IMR-90 (cell line): Measurements from ENCODE around the gene VAT1. TPM values are rescaled to one million over a fixed set of nuclear protein-coding genes. Genes with fewer than 3 reads are reported as not detected.

ENCODE experiments used
- ATAC-seq: fragments of 200-7000 bp; cut with Tn5 transposase; 2 replicates; pipeline ENCODE4 v1.9.1; 2020; ENCODE audit warnings: low read depth, mild to moderate bottlenecking, moderate library complexity
- BruUV-seq: library from RNA; stranded (reverse); fragments of 400-500 nt; replicated peaks from 2 replicates; lab custom pipeline; 2021; lab: Mats Ljungman, UMichigan
- CTCF ChIA-PET: fragments of 300-600 bp; formaldehyde crosslinking; extraction: SDS; loops from one replicate; lab custom pipeline; 2021; ENCODE audit warnings: antibody characterized with exemption; lab: Yijun Ruan, JAX
- POLR2A ChIA-PET: fragments of 300-600 bp; sonication (Branson Sonifier 250); formaldehyde crosslinking; loops from one replicate; lab custom pipeline; 2022; ENCODE audit warnings: antibody characterized with exemption; ENCODE audit not compliant: unreplicated experiment; lab: Charles Lee
- DNase-seq: peaks from one replicate; pipeline ENCODE4 v3.0.0; 2013
- H2AFZ ChIP-seq: replicated peaks from 2 replicates; pipeline ENCODE3; 2013; ENCODE audit warnings: low read length, mild to moderate bottlenecking; ENCODE audit not compliant: poor library complexity
- H2AK5ac ChIP-seq: 2 replicates; pipeline ENCODE4 v1.6.1; 2013; ENCODE audit warnings: low read depth, low read length, inconsistent platforms
- H2AK9ac ChIP-seq: replicated peaks from 2 replicates; pipeline ENCODE3; 2013; ENCODE audit warnings: mild to moderate bottlenecking, low read depth, low read length, moderate library complexity; ENCODE audit not compliant: poor library complexity
- H2BK120ac ChIP-seq: 2 replicates; pipeline ENCODE4 v1.6.1; 2013; ENCODE audit warnings: low read depth, low read length, inconsistent platforms
- H2BK15ac ChIP-seq: 3 replicates; pipeline ENCODE4 v1.6.1; 2013; ENCODE audit warnings: low read depth, low read length, inconsistent platforms
- H2BK20ac ChIP-seq: 2 replicates; pipeline ENCODE4 v1.6.1; 2013; ENCODE audit warnings: low read depth, mild to moderate bottlenecking, inconsistent platforms, low read length, moderate library complexity
- H2BK5ac ChIP-seq: 2 replicates; pipeline ENCODE4 v1.6.1; 2013; ENCODE audit warnings: mild to moderate bottlenecking, low read depth, low read length, inconsistent platforms; ENCODE audit not compliant: poor library complexity, severe bottlenecking
- H3K14ac ChIP-seq: replicated peaks from 2 replicates; pipeline ENCODE4 v1.6.1; 2013; ENCODE audit warnings: low read depth, low read length, inconsistent platforms
- H3K18ac ChIP-seq: 2 replicates; pipeline ENCODE4 v1.6.1; 2013; ENCODE audit warnings: low read depth, low read length, control low read depth
- H3K23ac ChIP-seq: 2 replicates; pipeline ENCODE4 v1.6.1; 2013; ENCODE audit warnings: low read depth, low read length, inconsistent platforms
- H3K27ac ChIP-seq: 2 replicates; pipeline ENCODE4 v1.5.1; 2013; ENCODE audit warnings: mild to moderate bottlenecking, control low read depth, low read length; ENCODE audit not compliant: insufficient read depth
- H3K27me3 ChIP-seq: 2 replicates; pipeline ENCODE4 v1.6.1; 2013; ENCODE audit warnings: low read length; ENCODE audit not compliant: control insufficient read depth, insufficient read depth
- H3K36me3 ChIP-seq: 2 replicates; pipeline ENCODE4 v1.6.1; 2013; ENCODE audit warnings: low read length, mixed read lengths; ENCODE audit not compliant: control insufficient read depth, insufficient read depth
- H3K4ac ChIP-seq: 2 replicates; pipeline ENCODE4 v1.6.1; 2013; ENCODE audit warnings: low read depth, low read length, inconsistent platforms
- H3K4me1 ChIP-seq: 2 replicates; pipeline ENCODE4 v1.6.1; 2013; ENCODE audit warnings: low read length, mixed read lengths; ENCODE audit not compliant: control insufficient read depth, insufficient read depth
- H3K4me2 ChIP-seq: 2 replicates; pipeline ENCODE4 v1.6.1; 2013; ENCODE audit warnings: low read depth, mild to moderate bottlenecking, control low read depth, low read length, moderate library complexity
- H3K4me3 ChIP-seq: 2 replicates; pipeline ENCODE4 v1.5.1; 2013; ENCODE audit warnings: low read depth, mild to moderate bottlenecking, control low read depth, low read length, moderate library complexity; ENCODE audit not compliant: insufficient read depth
- H3K56ac ChIP-seq: 2 replicates; pipeline ENCODE4 v1.6.1; 2013; ENCODE audit warnings: low read length, inconsistent platforms; ENCODE audit not compliant: insufficient read depth; ENCODE audit errors: extremely low read depth
- H3K79me1 ChIP-seq, 2 experiments: 2 replicates each; pipeline ENCODE4 v1.6.1; 2013; ENCODE audit warnings: low read length in 2 of 2, inconsistent platforms in 1 of 2, low read depth in 1 of 2
- H3K9ac ChIP-seq: 2 replicates; pipeline ENCODE4 v1.6.1; 2013; ENCODE audit warnings: low read depth, low read length, control low read depth
- H3K9me1 ChIP-seq: 2 replicates; pipeline ENCODE4 v1.6.1; 2013; ENCODE audit warnings: low read length, inconsistent platforms; ENCODE audit not compliant: insufficient read depth
- H3K9me3 ChIP-seq: 2 replicates; pipeline ENCODE4 v1.6.1; 2013; ENCODE audit warnings: low read length; ENCODE audit not compliant: control insufficient read depth, insufficient read depth
- H4K20me1 ChIP-seq: 2 replicates; pipeline ENCODE4 v1.6.1; 2013; ENCODE audit warnings: low read length, inconsistent platforms; ENCODE audit not compliant: insufficient read depth
- H4K5ac ChIP-seq: 2 replicates; pipeline ENCODE4 v1.6.1; 2013; ENCODE audit warnings: mild to moderate bottlenecking, low read depth, low read length, control low read depth
- H4K8ac ChIP-seq, 2 experiments: 2 replicates each; pipeline ENCODE4 v1.6.1; 2013; ENCODE audit warnings: low read depth in 2 of 2, low read length in 2 of 2, control low read depth in 1 of 2, inconsistent platforms in 1 of 2
- H4K91ac ChIP-seq: 2 replicates; pipeline ENCODE4 v1.6.1; 2013; ENCODE audit warnings: low read depth, low read length, inconsistent platforms; ENCODE audit not compliant: insufficient read depth
- BHLHE40 ChIP-seq: fragments of 150-350 bp; IDR thresholded peaks from 2 replicates; pipeline ENCODE4 v1.6.1; 2016; ENCODE audit warnings: mild to moderate bottlenecking, low read depth, low read length
- CEBPB ChIP-seq: IDR thresholded peaks from 2 replicates; pipeline ENCODE4 v1.6.1; 2012; ENCODE audit warnings: low read depth, low read length, improper control_type of control experiment
- FOS ChIP-seq: fragments of 150-350 bp; IDR thresholded peaks from 2 replicates; pipeline ENCODE4 v1.6.1; 2016; ENCODE audit warnings: low read depth, low read length
- MAFK ChIP-seq: IDR thresholded peaks from 2 replicates; pipeline ENCODE4 v1.6.1; 2012; ENCODE audit warnings: low read depth, low read length, improper control_type of control experiment
- MAZ ChIP-seq: IDR thresholded peaks from 2 replicates; pipeline ENCODE4 v1.6.1; 2012; ENCODE audit warnings: low read depth, mild to moderate bottlenecking, low read length, improper control_type of control experiment, moderate library complexity, borderline replicate concordance
- MXI1 ChIP-seq: IDR thresholded peaks from 2 replicates; pipeline ENCODE4 v1.6.1; 2012; ENCODE audit warnings: low read depth, mild to moderate bottlenecking, low read length, moderate library complexity, borderline replicate concordance
- NFE2L2 ChIP-seq: fragments of 150-350 bp; IDR thresholded peaks from 2 replicates; pipeline ENCODE4 v1.6.1; 2016; ENCODE audit warnings: low read depth, mild to moderate bottlenecking, low read length
- POLR2A ChIP-seq: IDR thresholded peaks from 2 replicates; pipeline ENCODE4 v1.6.1; 2012; ENCODE audit warnings: mild to moderate bottlenecking, low read depth, low read length
- RAD21 ChIP-seq: IDR thresholded peaks from 2 replicates; pipeline ENCODE4 v1.6.1; 2012; ENCODE audit warnings: low read length, improper control_type of control experiment
- RCOR1 ChIP-seq: IDR thresholded peaks from 2 replicates; pipeline ENCODE4 v1.6.1; 2012; ENCODE audit warnings: mild to moderate bottlenecking, low read length, improper control_type of control experiment; ENCODE audit not compliant: insufficient replicate concordance
- RFX5 ChIP-seq: IDR thresholded peaks from 2 replicates; pipeline ENCODE4 v1.8.0; 2012; ENCODE audit warnings: low read depth, mild to moderate bottlenecking, low read length, moderate library complexity
- SMC3 ChIP-seq: fragments of 150-350 bp; IDR thresholded peaks from 2 replicates; pipeline ENCODE4 v1.6.1; 2016; ENCODE audit warnings: low read depth, mild to moderate bottlenecking, antibody characterized with exemption, low read length, moderate library complexity
- WGBS, 2 experiments: methylation state at CpG; one replicate each; pipeline versions ENCODE4 v1.1.5 to v1.1.7; 2013; ENCODE audit warnings: missing lambda C conversion rate in 2 of 2; ENCODE audit not compliant: insufficient read length in 1 of 2; ENCODE audit errors: extremely low coverage in 2 of 2; 5-methylcytosine and 5-hydroxymethylcytosine counted together
- dilution Hi-C: fragments of 300-500 bp; cut with HindIII; formaldehyde crosslinking; loops from one replicate; pipeline ENCODE4 v1.14.3; 2018; ENCODE audit warnings: low sequenced_read_pairs; ENCODE audit not compliant: unreplicated experiment
- in situ Hi-C: fragments of 300-500 bp; cut with MboI; formaldehyde crosslinking; loops from 3 replicates; pipeline ENCODE4 v1.14.3; 2019; ENCODE audit warnings: low sequenced_read_pairs, inconsistent platforms, mixed read lengths
- intact Hi-C: fragments of 100-400 bp; cut with micrococcal nuclease; formaldehyde crosslinking; loops from 2 replicates; pipeline ENCODE4 v1.10.0; 2022
- polyA plus RNA-seq, 3 experiments: library from polyadenylated mRNA; depleted of rRNA; stranded (reverse); fragments of >200 nt; gene quantifications; 2 replicates each; pipeline ENCODE4 v1.2.3, GENCODE V29; 2012; ENCODE audit warnings: low replicate concordance in 1 of 3
- total RNA-seq: library from RNA; depleted of rRNA; stranded (reverse); fragments of >200 nt; gene quantifications from 2 replicates; pipeline ENCODE4 v1.2.3, GENCODE V29; 2012
- TF ChIP-seq, protein P1 (sequence below): fragments of 150-350 bp; IDR thresholded peaks from 2 replicates; pipeline ENCODE4 v1.6.1; 2016; ENCODE audit warnings: low read depth, mild to moderate bottlenecking, low read length, moderate library complexity, borderline replicate concordance

Gene VAT1
- total and polyA plus RNA-seq, 2 of the 4 experiments (the other 2 are of a cell fraction), result 97.3 to 101 TPM

DNA sequence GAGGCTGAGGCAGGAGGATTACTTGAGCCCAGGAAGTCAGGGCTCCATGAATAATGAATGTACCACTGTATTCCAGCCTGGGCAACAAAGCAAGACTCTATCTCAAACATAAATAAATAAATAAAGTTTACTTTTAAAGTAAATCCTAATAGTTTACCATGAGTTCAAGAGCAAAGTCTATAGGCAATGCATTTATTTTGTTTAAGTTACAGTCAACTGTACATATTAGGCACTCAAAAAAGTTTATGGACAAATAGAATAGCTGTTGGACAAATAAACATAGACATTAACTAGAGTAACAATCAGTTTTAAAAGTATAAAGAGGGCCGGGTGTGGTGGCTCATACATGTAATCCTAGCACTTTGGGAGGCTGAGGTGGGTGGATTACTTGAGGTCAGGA, 54.3 kb downstream of the VAT1 start:
- ChIA-PET POLR2A (no interaction called here), CTCF (interaction anchor here (0.6 to 1.9 kb wide), 2 partner anchors 30 to 37 kb away, joined by 3 to 9 read pairs; partner anchors contain the start of gene RPL27)
- no peak overlapping the region for H3K14ac ChIP-seq
- no peaks in the 10 kb centered on the region for H3K9me3 ChIP-seq
- no peak for TF ChIP-seq POLR2A
- TF ChIP-seq RCOR1, result no peak
- TF ChIP-seq MXI1, result no peak
- no peak for TF ChIP-seq BHLHE40
- no peak for TF ChIP-seq SMC3
- no peak for TF ChIP-seq RAD21
- no peak for TF ChIP-seq FOS
- TF ChIP-seq MAZ, result no peak
- TF ChIP-seq NFE2L2, result no peak
- TF ChIP-seq CEBPB, result no peak
- no peak for TF ChIP-seq RFX5
- TF ChIP-seq, protein P1, sequence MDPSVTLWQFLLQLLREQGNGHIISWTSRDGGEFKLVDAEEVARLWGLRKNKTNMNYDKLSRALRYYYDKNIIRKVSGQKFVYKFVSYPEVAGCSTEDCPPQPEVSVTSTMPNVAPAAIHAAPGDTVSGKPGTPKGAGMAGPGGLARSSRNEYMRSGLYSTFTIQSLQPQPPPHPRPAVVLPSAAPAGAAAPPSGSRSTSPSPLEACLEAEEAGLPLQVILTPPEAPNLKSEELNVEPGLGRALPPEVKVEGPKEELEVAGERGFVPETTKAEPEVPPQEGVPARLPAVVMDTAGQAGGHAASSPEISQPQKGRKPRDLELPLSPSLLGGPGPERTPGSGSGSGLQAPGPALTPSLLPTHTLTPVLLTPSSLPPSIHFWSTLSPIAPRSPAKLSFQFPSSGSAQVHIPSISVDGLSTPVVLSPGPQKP, result no peak
- no peak for TF ChIP-seq MAFK
- no peak overlapping the region for H4K91ac ChIP-seq
- no peak overlapping the region for H3K9ac ChIP-seq
- peaks cover 9 to 26% of the 10 kb centered on the region in 2 experiments; a peak in 3 of 4 replicates for H3K79me1 ChIP-seq
- H3K56ac ChIP-seq, result no peak overlapping the region
- DNase-seq (no peak), ATAC-seq (no peak)
- no peak overlapping the region for H3K4me2 ChIP-seq
- in situ Hi-C loops, result loop anchor here (25.0 kb wide), 1 partner anchor 94 kb away; no protein-coding TSS in a partner anchor
- H2BK120ac ChIP-seq, result no peak overlapping the region
- no peak overlapping the region for H4K5ac ChIP-seq
- no peak overlapping the region for H2BK5ac ChIP-seq
- H3K18ac ChIP-seq, result no peak overlapping the region
- H2BK20ac ChIP-seq, result no peak overlapping the region
- no peak overlapping the region for H3K23ac ChIP-seq
- H3K9me1 ChIP-seq, result no peaks in the 10 kb centered on the region
- peaks cover 5% of the 10 kb centered on the region for H3K4me1 ChIP-seq
- no peak overlapping the region for H3K4ac ChIP-seq
- no peaks in the 10 kb centered on the region for H3K27me3 ChIP-seq
- H3K4me3 ChIP-seq, result no peak overlapping the region
- BruUV-seq, result no TSS peak
- H2AK5ac ChIP-seq, result no peak overlapping the region
- no peak overlapping the region for H4K8ac ChIP-seq
- no peaks in the 10 kb centered on the region for H3K36me3 ChIP-seq
- no peak overlapping the region for H2BK15ac ChIP-seq
- H3K27ac ChIP-seq, result no peak overlapping the region
- dilution Hi-C loops, result no loop called here
- intact Hi-C loops, result no loop called here
- no peaks in the 10 kb centered on the region for H4K20me1 ChIP-seq
- WGBS, 2 experiments, result no CpG with 5 or more reads among the region's 1 CpG
- H2AK9ac ChIP-seq, result no peak overlapping the region
- no peak overlapping the region for H2AFZ ChIP-seq
